K562 (cell line): ENCODE measurements around the gene YPEL3. TPM values are rescaled to one million over a fixed set of nuclear protein-coding genes. Genes with fewer than 3 reads are reported as not detected.

Experiments
- CCNT2 ChIP-seq: IDR thresholded peaks from 2 replicates; pipeline ENCODE4 v1.6.1; 2011; ENCODE audit warnings: borderline replicate concordance, low read depth, mild to moderate bottlenecking, moderate library complexity, mixed read lengths, low read length; ENCODE audit not compliant: insufficient read length; ENCODE audit errors: extremely low read depth
- ESRRB ChIP-seq: fragments of 250-450 bp; sonication (Bioruptor Pico); IDR thresholded peaks from 2 replicates; pipeline ENCODE4 v1.5.0; 2020; ENCODE audit warnings: mild to moderate bottlenecking, moderate library complexity, borderline replicate concordance
- FIP1L1 ChIP-seq: fragments of 200-400 bp; formaldehyde crosslinking; IDR thresholded peaks from 2 replicates; pipeline ENCODE4 v1.6.1; 2018; ENCODE audit warnings: mild to moderate bottlenecking, low read depth, low read length; ENCODE audit not compliant: poor library complexity, severe bottlenecking
- GATAD2A ChIP-seq: fragments of 450-650 bp; IDR thresholded peaks from 2 replicates; pipeline ENCODE4 v1.6.1; 2017
- GMEB1 ChIP-seq: fragments of 250-450 bp; sonication (Bioruptor Pico); IDR thresholded peaks from 2 replicates; pipeline ENCODE4 v1.4.0; 2020; ENCODE audit warnings: mild to moderate bottlenecking
- MAX ChIP-seq: sonication (generic); formaldehyde crosslinking; IDR thresholded peaks from 2 replicates; pipeline ENCODE4 v1.9.0; 2022; ENCODE audit warnings: mild to moderate bottlenecking, missing genetic modification reagents
- MXD1 ChIP-seq: fragments of 250-450 bp; sonication (Bioruptor Pico); IDR thresholded peaks from 2 replicates; pipeline ENCODE4 v1.8.0; 2021; ENCODE audit warnings: borderline replicate concordance, mild to moderate bottlenecking, moderate library complexity; ENCODE audit not compliant: poor library complexity, severe bottlenecking
- NFIX ChIP-seq: fragments of 250-450 bp; sonication (Bioruptor Pico); IDR thresholded peaks from 2 replicates; pipeline ENCODE4 v1.4.0; 2020; ENCODE audit warnings: low read depth, mild to moderate bottlenecking, moderate library complexity
- NR2C2 ChIP-seq, 2 experiments: fragments of 200-800 bp in 1 of 2; sonication (Bioruptor generic) in 1 of 2; sonication (generic) in 1 of 2; formaldehyde crosslinking in 1 of 2; IDR thresholded peaks; 2 replicates each; pipeline versions ENCODE4 v1.6.1 to v1.8.0; 2016 to 2022; ENCODE audit warnings: mild to moderate bottlenecking in 1 of 2, missing compliant biosample characterization in 1 of 2, missing genetic modification characterization in 1 of 2, missing genetic modification reagents in 1 of 2
- POU5F1 ChIP-seq: fragments of 150-350 bp; IDR thresholded peaks from 2 replicates; pipeline ENCODE4 v1.6.1; 2014; ENCODE audit warnings: borderline replicate concordance, low read length, low read depth, mild to moderate bottlenecking; ENCODE audit not compliant: partially characterized antibody
- RBM15 ChIP-seq: fragments of 200-400 bp; formaldehyde crosslinking; IDR thresholded peaks from 2 replicates; pipeline ENCODE4 v1.6.1; 2018; ENCODE audit warnings: mild to moderate bottlenecking, low read length, moderate library complexity; ENCODE audit not compliant: insufficient read depth
- SMC3 ChIP-seq: conservative IDR thresholded peaks from 2 replicates; pipeline ENCODE4 v1.6.1; 2011; ENCODE audit warnings: low read depth, low read length, improper control_type of control experiment; ENCODE audit not compliant: insufficient read depth
- XRCC3 ChIP-seq: fragments of 450-650 bp; IDR thresholded peaks from 2 replicates; pipeline ENCODE4 v1.6.1; 2017; ENCODE audit warnings: mild to moderate bottlenecking, moderate library complexity
- YBX1 ChIP-seq: fragments of 450-650 bp; IDR thresholded peaks from 2 replicates; pipeline ENCODE4 v1.7.1; 2016; ENCODE audit warnings: mild to moderate bottlenecking
- ZBTB9 ChIP-seq: fragments of 450-650 bp; formaldehyde crosslinking; IDR thresholded peaks from 2 replicates; pipeline ENCODE4 v1.4.0; 2020; ENCODE audit warnings: mild to moderate bottlenecking, moderate library complexity
- ZFP36 ChIP-seq: fragments of 150-350 bp; IDR thresholded peaks from 2 replicates; pipeline ENCODE4 v1.6.1; 2018; ENCODE audit warnings: low read length, low read depth; ENCODE audit not compliant: partially characterized antibody
- ZNF282 ChIP-seq: sonication (generic); formaldehyde crosslinking; IDR thresholded peaks from 2 replicates; pipeline ENCODE4 v1.8.1; 2023; ENCODE audit warnings: missing genetic modification reagents
- ZNF518B ChIP-seq: fragments of 250-450 bp; sonication (Bioruptor Pico); IDR thresholded peaks from 2 replicates; pipeline ENCODE4 v1.5.0; 2021; ENCODE audit warnings: mild to moderate bottlenecking, moderate library complexity
- polyA plus RNA-seq, 8 experiments: library from polyadenylated mRNA; depleted of rRNA in 4 of 8; stranded (reverse) in 5 of 8; unstranded in 3 of 8; fragments of >200 nt; fragmentation: Nextera tagmentation in 2 of 8; fragmentation: Illumina TruSeq in 1 of 8; extraction: Ambion mirVana in 2 of 8; extraction: Trizol in 1 of 8; gene quantifications; 2 replicates each; pipeline versions ENCODE4 v1.2.1 to v1.2.3, GENCODE V29; 2011 to 2014; ENCODE audit warnings: inconsistent platforms in 1 of 8, missing spikeins in 1 of 8
- total RNA-seq, 7 experiments: library from RNA; depleted of rRNA in 6 of 7; stranded (reverse); fragments of >200 nt in 6 of 7; fragmentation: Illumina TruSeq in 2 of 7; extraction: Trizol in 2 of 7; gene quantifications; 2 replicates each; pipeline versions ENCODE4 v1.2.1 to v1.2.3, GENCODE V29; 2011 to 2021; ENCODE audit warnings: low replicate concordance in 1 of 7

YPEL3 gene
- total and polyA plus RNA-seq, 9 of the 15 experiments (the other 6 are each of a cell fraction or from before 2014, with no cell fraction given), result 0.41 to 15.0 (median 2.9) TPM

GRCh38 chr16:30091474-30092372, 4.3 kb downstream of the YPEL3 start, which contains the start of gene TBX6 (continued):
- TF ChIP-seq NR2C2 (CRISPR knock-in tag; IDR thresholded peaks at IDR 0.05) (peak; percentile 59), NR2C2 (tag; IDR thresholded peaks at IDR 0.05) (peak; percentile 81; the same call in 1 of the 2 replicates), POU5F1 (peak; percentile 50), ESRRB (CRISPR knock-in tag) (0 out of 2 replicates have a peak, but pooled peaks have one; percentile 68), CCNT2 (peak; percentile 88), NFIX (no peak), SMC3 (peak; percentile 54), RBM15 (no peak), ZNF518B (CRISPR knock-in tag) (no peak), MAX (CRISPR knock-in tag) (no peak; the same call in 1 of the 2 replicates), YBX1 (no peak), MXD1 (CRISPR knock-in tag) (no peak), ZBTB9 (peak; percentile 89), ZFP36 (peak; percentile 43), GMEB1 (CRISPR knock-in tag) (peak; percentile 81), FIP1L1 (peak; percentile 77), ZNF282 (CRISPR knock-in tag) (no peak), GATAD2A (0 out of 2 replicates have a peak, but pooled peaks have one; percentile 14), XRCC3 (no peak)
